ENCODE data around the gene SPINDOC.
"Not testable (repeated sequence)": the region's sequence is repeated elsewhere in the genome, so short reads cannot be mapped to it uniquely, and the experiment has no call there.

SPINDOC gene
- total RNA-seq, result 19.2 to 22.3 (median 21.1) reads per million in 4 experiments

DNA sequence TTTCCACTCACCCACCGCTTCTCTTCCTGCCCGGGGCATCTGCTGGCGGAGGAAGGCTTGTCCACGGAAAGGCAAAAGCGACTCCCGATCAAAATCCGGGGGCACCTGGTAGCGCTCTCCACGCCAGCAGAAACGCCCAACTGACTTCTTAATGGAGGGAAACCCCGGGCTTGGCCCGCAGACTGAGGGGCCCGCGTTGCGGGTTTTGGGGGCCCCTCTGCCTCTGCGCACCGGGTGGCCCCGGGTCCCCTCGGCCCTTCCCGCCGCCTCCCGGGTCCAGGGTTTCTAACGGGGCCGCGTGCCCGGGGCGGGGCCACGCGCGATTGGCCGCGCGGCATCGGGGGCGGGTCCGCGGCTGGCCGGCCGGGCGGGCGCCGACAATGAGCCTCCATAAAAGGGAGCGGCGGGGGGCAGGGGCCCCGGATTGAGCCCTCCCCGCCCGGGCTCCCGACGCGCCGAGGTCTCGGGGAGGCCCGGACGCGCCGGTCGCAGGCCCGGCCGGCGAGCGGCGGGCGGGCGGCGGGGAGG is at the start of gene SPINDOC:
TSS of gene SPINDOC (plus strand) at position 422 of the 528 bp plus-strand sequence. CDS start 231 bp downstream, outside the sequence.
- peak; percentile 47 for DNase-seq

DNA sequence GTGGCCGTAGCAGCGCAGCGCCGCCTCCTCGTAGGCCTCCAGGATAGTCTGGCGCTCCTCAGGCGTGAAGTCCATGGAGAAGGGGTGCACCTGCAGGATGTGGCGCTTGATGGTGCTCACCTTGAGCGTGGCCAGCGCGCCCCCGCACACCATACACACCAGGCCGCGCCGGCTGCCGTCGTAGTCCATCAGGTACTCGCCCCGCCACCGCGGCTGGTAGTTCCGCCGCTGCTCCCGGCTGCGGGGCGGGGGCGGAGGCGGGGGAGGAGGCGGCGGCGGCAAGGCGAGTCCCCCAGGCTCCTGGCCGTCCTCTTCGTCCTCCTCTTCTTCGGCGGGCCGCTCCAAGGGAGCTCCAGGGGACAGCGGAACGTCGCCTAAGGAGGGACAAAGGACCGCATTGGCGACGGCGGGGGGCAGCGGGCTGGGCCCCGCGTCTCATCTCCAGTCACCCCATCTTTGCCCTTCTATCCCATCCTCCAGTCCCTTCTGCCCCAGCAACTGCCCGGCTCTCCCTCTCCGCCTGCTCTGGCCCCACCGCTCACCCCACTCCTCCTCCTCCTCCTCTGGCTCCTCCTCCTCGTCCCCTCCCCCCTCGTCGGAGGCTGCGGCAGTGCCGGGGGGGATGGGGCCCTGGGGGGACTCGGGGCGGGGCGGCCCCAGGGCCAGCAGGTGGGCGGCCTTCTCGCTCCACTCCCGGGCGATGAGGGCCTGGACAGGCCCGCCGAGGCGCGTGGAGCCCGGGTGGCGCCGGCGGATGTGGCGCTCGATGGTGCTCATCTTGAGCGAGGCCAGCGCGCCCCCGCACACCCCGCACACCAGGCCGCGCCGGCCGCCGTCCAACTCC is 49.5 kb upstream of the SPINDOC start:
- DNase-seq, result no peak

DNA sequence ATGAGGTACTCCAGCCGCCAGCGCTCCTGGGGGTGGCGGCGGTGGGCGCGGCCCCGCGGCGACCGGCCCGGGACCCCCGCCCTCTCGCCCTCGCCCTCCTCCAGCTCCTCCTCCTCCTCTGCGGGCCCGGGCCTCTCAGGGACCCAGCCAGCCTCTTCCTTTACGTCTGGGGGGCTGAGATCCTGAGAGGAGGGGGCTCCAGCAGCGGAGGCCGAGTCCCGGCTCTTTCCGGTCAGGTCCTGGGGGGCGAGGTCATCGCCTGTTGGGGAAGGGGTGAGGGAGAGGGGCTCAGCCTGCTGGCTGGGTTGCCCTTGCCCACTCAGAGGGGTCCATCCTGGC is 48.9 kb upstream of the SPINDOC start:
- DNase-seq, result no peak

- DNase-seq, result no peak
Measured at GRCh38 chr11:63764679-63765647, 48.3 kb upstream of the SPINDOC start.

- no peak for DNase-seq
Measured at GRCh38 chr11:63765688-63766241, 47.5 kb upstream of the SPINDOC start.

DNA sequence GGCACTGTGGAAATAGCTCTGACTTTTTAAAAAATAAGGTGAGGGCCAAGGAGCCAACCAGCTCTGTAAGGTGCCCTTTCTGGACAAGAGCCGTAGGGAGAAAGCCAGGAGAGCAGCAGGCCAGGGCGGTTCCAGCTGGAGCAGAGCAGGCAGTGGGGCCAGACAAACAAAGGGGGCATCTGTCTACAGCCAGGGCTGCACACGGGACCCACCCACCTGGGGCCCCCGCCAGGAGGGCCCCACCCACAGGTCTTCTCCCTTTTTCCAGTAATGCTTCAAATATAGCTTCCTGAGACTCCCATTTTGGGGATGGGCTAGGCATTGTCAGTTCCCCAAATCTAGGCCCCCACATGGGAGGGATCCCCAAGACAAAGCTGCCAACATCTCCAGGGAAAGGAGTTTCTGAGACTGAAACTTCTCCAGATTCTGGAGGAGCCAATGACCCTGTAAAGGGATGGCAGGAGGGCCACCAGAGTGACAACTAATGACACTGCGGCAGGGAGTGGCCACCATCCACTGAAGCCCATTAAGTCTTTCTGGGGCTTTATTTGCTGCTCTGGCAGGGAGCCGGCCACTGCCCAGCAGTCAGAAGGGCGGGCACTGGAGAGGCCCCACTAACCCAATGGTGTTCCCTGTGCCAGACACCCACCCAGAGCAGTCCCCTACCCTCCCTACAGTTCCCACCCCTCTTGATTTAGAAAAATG is 46.6 kb upstream of the SPINDOC start:
- DNase-seq, result no peak

DNA sequence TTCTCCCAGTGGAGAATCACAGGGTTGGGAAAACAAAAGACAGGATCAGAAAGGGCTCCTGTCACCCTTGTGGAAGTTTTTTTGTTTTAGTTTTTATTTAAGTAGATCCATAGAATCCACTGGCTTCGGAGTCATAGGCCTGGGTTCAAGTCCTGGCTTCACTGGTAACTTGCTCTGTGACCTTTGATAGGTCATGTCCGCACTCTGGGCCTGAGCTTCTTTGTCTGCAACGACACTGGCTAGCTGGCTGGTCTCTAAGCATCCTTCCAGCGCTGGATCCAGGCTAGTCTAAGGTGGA is 46.0 kb upstream of the SPINDOC start:
- no peak for DNase-seq

GRCh38 chr11:63767565-63768236 is 45.6 kb upstream of the SPINDOC start:
- peak; percentile 16 for DNase-seq

DNA sequence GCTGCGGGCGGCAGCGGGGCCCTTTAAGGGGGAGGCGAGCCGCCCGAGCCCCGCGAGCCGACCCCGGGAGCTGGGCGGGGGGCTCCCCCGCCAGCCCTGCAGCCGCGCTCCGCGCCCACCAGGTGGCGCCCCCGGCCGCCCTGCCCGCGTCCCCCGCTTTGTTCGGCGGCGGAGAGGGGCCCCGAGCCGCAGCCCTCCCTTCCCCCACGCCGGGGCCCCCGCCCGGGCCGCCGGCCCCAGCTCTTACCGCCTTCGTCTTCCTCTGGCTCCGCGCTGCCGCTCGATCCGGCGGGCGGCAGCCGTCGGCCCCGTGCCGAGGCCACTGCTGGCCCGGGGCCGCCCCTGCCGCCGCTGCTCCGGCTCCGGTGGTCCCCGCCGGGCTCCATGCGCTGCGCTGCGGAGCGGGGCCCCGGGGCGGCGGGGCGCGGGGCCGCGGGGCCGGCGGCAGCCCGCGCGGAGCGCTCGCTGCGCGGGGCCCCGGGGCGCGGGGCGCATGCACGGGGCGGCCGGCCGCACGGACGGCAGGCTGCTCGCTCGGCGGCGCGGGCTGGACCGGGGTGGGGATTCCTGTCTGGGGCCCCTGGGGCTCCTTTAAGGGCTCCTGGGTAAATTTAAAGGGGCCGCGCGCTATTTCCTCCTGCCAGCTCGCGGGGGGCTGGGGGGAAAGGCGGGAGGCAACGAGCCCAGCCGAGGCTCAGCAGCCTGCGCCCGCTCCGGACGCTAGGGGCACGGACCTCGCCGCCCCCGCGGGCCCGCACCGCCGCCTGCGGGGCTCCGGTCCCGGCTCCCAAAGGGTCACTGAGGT is 44.8 kb upstream of the SPINDOC start, which contains the start of gene ZFTA:
TSS of gene ZFTA (minus strand) at position 539 of the 805 bp plus-strand sequence. CDS start at position 386, 153 bp downstream.
- peak; percentile 52 for DNase-seq

DNA sequence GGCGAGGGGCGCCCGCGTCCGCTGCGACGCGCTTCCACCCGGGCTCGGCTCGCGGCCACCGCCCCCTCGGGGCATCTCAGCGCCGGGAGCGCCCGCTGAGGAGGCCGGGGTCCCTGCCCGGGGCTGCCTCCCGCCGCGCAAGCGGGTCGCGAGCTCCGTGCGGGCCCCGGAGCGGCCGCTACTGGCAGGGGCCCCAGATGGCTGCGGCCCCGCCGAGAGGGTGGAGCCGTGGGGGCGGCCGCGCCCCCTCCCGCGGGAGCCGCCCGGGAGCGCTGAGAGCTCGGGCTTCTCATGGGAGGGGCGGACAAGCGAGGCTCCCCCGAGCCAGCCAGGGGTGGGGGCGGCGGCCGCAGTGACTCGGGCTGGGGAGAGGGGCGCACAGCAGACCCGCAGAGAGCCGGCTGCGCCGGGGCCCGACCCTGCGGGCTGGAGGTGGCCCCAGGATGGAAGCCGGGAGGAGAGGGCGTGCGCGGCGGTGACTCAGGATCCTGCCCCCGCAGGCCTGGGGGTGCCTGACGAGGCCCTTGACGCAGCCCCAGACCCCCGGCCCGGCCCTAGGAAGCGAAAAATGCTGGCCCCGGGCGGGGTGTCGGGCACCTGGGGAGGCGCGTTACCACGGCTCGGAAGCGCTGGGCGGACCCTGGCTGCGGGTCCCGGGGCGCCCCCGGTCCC is 44.1 kb upstream of the SPINDOC start:
- no peak for DNase-seq

- no peak for DNase-seq
Measured at GRCh38 chr11:63769714-63770455, 43.4 kb upstream of the SPINDOC start.

DNA sequence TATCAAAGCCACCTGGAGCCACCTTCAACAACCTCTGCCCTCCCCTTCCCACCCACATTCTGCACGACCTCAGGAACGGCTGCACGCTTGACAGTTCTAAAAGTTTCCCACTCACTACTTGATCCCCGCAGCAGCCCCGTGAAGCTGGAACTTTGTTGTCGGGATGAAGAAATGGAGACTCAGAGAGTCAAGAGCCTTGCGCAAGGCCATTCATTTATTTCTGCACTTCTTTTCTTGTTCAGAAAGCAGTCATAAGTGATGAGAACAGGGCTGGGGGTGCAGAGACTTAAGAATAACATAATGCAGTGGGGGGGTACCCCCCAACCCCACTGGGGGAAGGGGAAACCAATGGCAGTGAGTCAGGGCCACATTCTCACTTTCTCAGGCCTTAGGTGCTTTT is 42.5 kb upstream of the SPINDOC start:
- DNase-seq, result no peak

DNA sequence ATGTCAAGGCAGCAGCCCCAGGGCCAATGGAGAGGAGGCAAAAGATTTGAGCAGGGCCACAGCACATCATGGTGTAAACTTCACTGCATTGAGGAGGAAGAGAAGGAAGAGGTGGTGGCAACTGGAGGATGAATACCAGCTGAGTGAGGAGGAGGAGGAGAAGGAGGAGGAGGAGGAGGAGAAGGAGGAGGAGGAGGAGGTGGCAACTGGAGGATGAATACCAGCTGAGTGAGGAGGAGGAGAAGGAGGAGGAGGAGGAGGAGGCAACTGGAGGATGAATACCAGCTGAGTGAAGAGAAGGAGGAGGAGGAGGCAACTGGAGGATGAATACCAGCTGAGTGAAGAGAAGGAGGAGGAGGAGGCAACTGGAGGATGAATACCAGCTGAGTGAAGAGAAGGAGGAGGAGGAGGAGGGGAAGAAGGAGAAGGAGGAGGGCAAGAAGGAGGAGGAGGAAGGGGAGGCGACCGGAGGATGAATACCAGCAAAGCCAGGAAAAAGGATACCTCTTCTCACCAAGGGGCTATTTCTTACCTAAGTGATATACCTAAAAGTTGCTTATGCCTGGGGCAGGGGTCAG is 41.4 kb upstream of the SPINDOC start:
- not testable (repeated sequence) for DNase-seq

DNA sequence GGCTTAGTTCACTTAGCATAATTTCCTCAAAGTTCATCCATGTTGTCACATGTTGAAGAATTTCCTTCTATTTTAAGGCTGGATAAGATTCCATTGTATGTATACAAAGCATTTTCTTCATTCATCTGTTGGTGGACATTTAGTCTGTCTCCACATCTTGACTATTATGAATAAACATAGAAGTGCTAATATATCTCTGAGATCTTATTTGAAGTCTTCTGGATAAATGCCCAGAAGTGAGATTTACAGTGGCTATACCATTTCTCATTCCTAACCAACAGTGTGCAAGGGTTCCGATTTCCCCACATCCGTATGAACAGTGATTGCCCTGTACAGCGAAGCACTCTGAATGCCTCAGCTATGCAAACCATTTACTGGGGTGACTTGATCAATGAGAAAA is 38.1 kb upstream of the SPINDOC start:
- no peak for DNase-seq

DNA sequence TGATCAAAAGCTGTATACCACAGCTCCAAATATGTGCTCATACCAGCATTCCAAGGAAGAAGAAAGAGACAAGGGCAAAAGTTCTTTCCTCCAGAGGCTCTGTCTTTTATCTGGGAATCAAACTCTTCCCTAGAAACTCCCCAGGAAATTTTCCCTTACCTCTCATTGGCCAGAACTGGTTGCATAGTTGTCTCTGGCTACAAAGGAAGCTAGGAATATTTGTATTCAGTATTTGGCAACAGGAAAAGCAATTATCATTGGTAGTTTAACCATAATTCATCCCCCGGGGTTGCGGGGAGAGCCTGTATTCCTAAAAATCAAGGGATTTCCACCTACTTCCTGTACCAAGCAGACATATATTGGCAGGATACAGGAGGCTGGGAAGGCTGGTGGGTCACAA is 34.2 kb upstream of the SPINDOC start:
- DNase-seq, result no peak

GRCh38 chr11:63782749-63783148 is 30.5 kb upstream of the SPINDOC start:
- DNase-seq, result no peak

- no peak for DNase-seq
Measured at GRCh38 chr11:63783925-63784592, 29.2 kb upstream of the SPINDOC start.

GRCh38 chr11:63785823-63786222 is 27.4 kb upstream of the SPINDOC start:
- DNase-seq, result no peak

Measured in effector CD8-positive, alpha-beta T cell (primary cell).